H1 (cell line): ENCODE results near the gene LYZ. TPM values are rescaled to one million over a fixed set of nuclear protein-coding genes. Genes with fewer than 3 reads are reported as not detected.

Experiments used
- CTCF ChIA-PET: fragments of 300-600 bp; sonication (Branson Sonifier 250); formaldehyde crosslinking; loops from one replicate; lab custom pipeline; 2021; ENCODE audit not compliant: partially characterized antibody; lab: Charles Lee
- POLR2A ChIA-PET: fragments of 300-600 bp; sonication (Branson Sonifier 250); formaldehyde crosslinking; loops from one replicate; lab custom pipeline; 2021; ENCODE audit warnings: inconsistent platforms; ENCODE audit not compliant: partially characterized antibody; lab: Charles Lee
- DNase-seq, 2 experiments: peaks; one replicate each; pipeline versions ENCODE4 v3.0.0 to v3.0.0-alpha.2; 2010 to 2022; ENCODE audit warnings: low spot score in 2 of 2, low read depth in 1 of 2, mixed read lengths in 1 of 2
- FAIRE-seq: peaks from 2 replicates; lab custom pipeline; 2011; peaks lifted over from hg19 to GRCh38; lab: Jason Lieb, UNC
- H2AFZ ChIP-seq: 2 replicates; pipeline ENCODE4 v1.8.1; 2012; ENCODE audit warnings: low read length, inconsistent platforms
- H2AK5ac ChIP-seq: 2 replicates; pipeline ENCODE4 v1.6.1; 2013; ENCODE audit warnings: low read depth, low read length
- H2BK120ac ChIP-seq: replicated peaks from 2 replicates; pipeline ENCODE3; 2013; ENCODE audit warnings: low read depth, low read length, inconsistent platforms
- H2BK12ac ChIP-seq: 2 replicates; pipeline ENCODE4 v1.6.1; 2013; ENCODE audit warnings: low read depth, low read length
- H2BK15ac ChIP-seq: 2 replicates; pipeline ENCODE4 v1.6.1; 2013; ENCODE audit warnings: low read length
- H2BK20ac ChIP-seq: 2 replicates; pipeline ENCODE4 v1.6.1; 2013; ENCODE audit warnings: low read length
- H2BK5ac ChIP-seq: 2 replicates; pipeline ENCODE4 v1.6.1; 2013; ENCODE audit warnings: low read depth, low read length
- H3K14ac ChIP-seq: 2 replicates; pipeline ENCODE4 v1.6.1; 2013; ENCODE audit warnings: inconsistent platforms; ENCODE audit not compliant: insufficient read length
- H3K18ac ChIP-seq: 2 replicates; pipeline ENCODE4 v1.6.1; 2013; ENCODE audit warnings: low read length; ENCODE audit errors: extremely low read depth
- H3K23ac ChIP-seq: 2 replicates; pipeline ENCODE4 v1.6.1; 2013; ENCODE audit warnings: inconsistent platforms; ENCODE audit not compliant: insufficient read length
- H3K23me2 ChIP-seq: 2 replicates; pipeline ENCODE4 v1.6.1; 2013; ENCODE audit warnings: low read depth, low read length
- H3K27ac ChIP-seq: 2 replicates; pipeline ENCODE4 v1.6.1; 2011; ENCODE audit warnings: low read depth, low read length, inconsistent platforms
- H3K27me3 ChIP-seq, 4 experiments: replicated peaks in 1 of 4; 1 replicate in 1 of 4; 2 replicates in 3 of 4; pipeline versions ENCODE4 v1.6.1 to v1.8.1; 2011 to 2013; ENCODE audit warnings: low read length in 3 of 4, mild to moderate bottlenecking in 3 of 4, inconsistent platforms in 2 of 4, mixed read lengths in 2 of 4, moderate library complexity in 1 of 4; ENCODE audit not compliant: control insufficient read depth in 3 of 4, insufficient read depth in 3 of 4; ENCODE audit errors: extremely low read depth in 1 of 4
- H3K36me3 ChIP-seq, 4 experiments: 2 replicates each; pipeline versions ENCODE4 v1.6.1 to v1.8.1; 2011 to 2013; ENCODE audit warnings: mild to moderate bottlenecking in 4 of 4, low read length in 3 of 4, moderate library complexity in 2 of 4, control low read depth in 1 of 4, inconsistent platforms in 1 of 4; ENCODE audit not compliant: insufficient read depth in 4 of 4, control insufficient read depth in 2 of 4
- H3K4ac ChIP-seq: replicated peaks from 2 replicates; pipeline ENCODE3; 2013; ENCODE audit warnings: low read length, low read depth, mixed read lengths, inconsistent platforms; ENCODE audit not compliant: insufficient read length
- H3K4me1 ChIP-seq, 4 experiments: replicated peaks in 1 of 4; 1 replicate in 1 of 4; 2 replicates in 3 of 4; pipeline versions ENCODE4 v1.6.1 to v1.8.1; 2011 to 2013; ENCODE audit warnings: low read length in 3 of 4, inconsistent platforms in 2 of 4, mixed read lengths in 1 of 4; ENCODE audit not compliant: insufficient read depth in 4 of 4, control insufficient read depth in 3 of 4
- H3K4me2 ChIP-seq, 2 experiments: 2 replicates each; pipeline versions ENCODE4 v1.6.1 to v1.8.1; 2011 to 2013; ENCODE audit warnings: low read depth in 2 of 2, low read length in 2 of 2, control low read depth in 1 of 2, inconsistent platforms in 1 of 2, mild to moderate bottlenecking in 1 of 2; ENCODE audit not compliant: insufficient read depth in 1 of 2
- H3K4me3 ChIP-seq, 4 experiments: fragments of 200-600, 300-600 bp in 1 of 4; sonication (generic), shearing (Covaris generic), sonication (Bioruptor Twin) in 1 of 4; 2 replicates each; pipeline versions ENCODE4 v1.5.1 to v1.8.1; 2011 to 2016; ENCODE audit warnings: low read length in 4 of 4, low read depth in 3 of 4, control low read depth in 2 of 4, inconsistent platforms in 2 of 4, mild to moderate bottlenecking in 2 of 4, mixed read lengths in 1 of 4, moderate library complexity in 1 of 4; ENCODE audit not compliant: insufficient read depth in 2 of 4; ENCODE audit errors: extremely low read depth in 1 of 4
- H3K56ac ChIP-seq: replicated peaks from 2 replicates; pipeline ENCODE3; 2013; ENCODE audit warnings: low read depth, mild to moderate bottlenecking, mixed read lengths, low read length, inconsistent platforms; ENCODE audit not compliant: insufficient read length
- H3K79me1 ChIP-seq: 2 replicates; pipeline ENCODE4 v1.6.1; 2013; ENCODE audit warnings: low read depth, low read length, control low read depth
- H3K79me2 ChIP-seq, 2 experiments: 2 replicates each; pipeline versions ENCODE4 v1.6.1 to v1.8.1; 2012 to 2013; ENCODE audit warnings: low read length in 2 of 2, mild to moderate bottlenecking in 2 of 2, inconsistent platforms in 1 of 2; ENCODE audit not compliant: insufficient read depth in 2 of 2, control insufficient read depth in 1 of 2
- H3K9ac ChIP-seq, 4 experiments: replicated peaks in 1 of 4; 1 replicate in 1 of 4; 2 replicates in 3 of 4; pipeline versions ENCODE4 v1.6.1 to v1.8.1; 2011 to 2013; ENCODE audit warnings: low read depth in 3 of 4, low read length in 3 of 4, control low read depth in 2 of 4, mild to moderate bottlenecking in 2 of 4, moderate library complexity in 2 of 4, inconsistent platforms in 1 of 4; ENCODE audit errors: extremely low read depth in 1 of 4
- H3K9me3 ChIP-seq, 2 experiments: 2 replicates each; pipeline versions ENCODE4 v1.6.1 to v1.8.1; 2012 to 2013; ENCODE audit warnings: mild to moderate bottlenecking in 2 of 2, moderate library complexity in 2 of 2, control low read depth in 1 of 2, inconsistent platforms in 1 of 2, low read depth in 1 of 2, low read length in 1 of 2, mixed read lengths in 1 of 2; ENCODE audit not compliant: insufficient read depth in 2 of 2
- H4K20me1 ChIP-seq, 2 experiments: replicated peaks in 1 of 2; 2 replicates each; pipeline versions ENCODE3 to v1.8.1; 2011 to 2013; ENCODE audit warnings: inconsistent platforms in 2 of 2, low read length in 2 of 2, mild to moderate bottlenecking in 1 of 2; ENCODE audit not compliant: insufficient read depth in 2 of 2, control insufficient read depth in 1 of 2
- H4K5ac ChIP-seq: 2 replicates; pipeline ENCODE4 v1.6.1; 2013; ENCODE audit warnings: low read length, low read depth, mixed read lengths, inconsistent platforms; ENCODE audit not compliant: insufficient read length
- H4K8ac ChIP-seq: 2 replicates; pipeline ENCODE4 v1.8.0; 2013; ENCODE audit warnings: mild to moderate bottlenecking, moderate library complexity, low read length, inconsistent platforms; ENCODE audit not compliant: insufficient read depth; ENCODE audit errors: extremely low read depth
- H4K91ac ChIP-seq: replicated peaks from 2 replicates; pipeline ENCODE3; 2013; ENCODE audit warnings: low read length, mixed read lengths, inconsistent platforms; ENCODE audit not compliant: insufficient read length
- ASH2L ChIP-seq: fragments of 200-600, 300-600 bp; sonication (generic); IDR thresholded peaks from one replicate; pipeline ENCODE4 v1.7.1; 2017; ENCODE audit warnings: low read length
- HDAC6 ChIP-seq: IDR thresholded peaks from one replicate; pipeline ENCODE4 v1.7.1; 2012; ENCODE audit warnings: low read depth, mild to moderate bottlenecking, inconsistent platforms, low read length, moderate library complexity
- SAP30 ChIP-seq: fragments of 300-600 bp; sonication (generic); IDR thresholded peaks from 2 replicates; pipeline ENCODE4 v1.7.1; 2012; ENCODE audit warnings: low read length, moderate library complexity, mild to moderate bottlenecking, inconsistent platforms; ENCODE audit not compliant: insufficient read depth, insufficient replicate concordance
- SIX5 ChIP-seq: IDR thresholded peaks from 2 replicates; pipeline ENCODE4 v1.6.1; 2011; ENCODE audit warnings: mild to moderate bottlenecking, low read depth, low read length
- SP2 ChIP-seq: IDR thresholded peaks from 2 replicates; pipeline ENCODE4 v1.6.1; 2012; ENCODE audit warnings: mild to moderate bottlenecking, low read length, inconsistent platforms
- SP4 ChIP-seq: IDR thresholded peaks from 2 replicates; pipeline ENCODE4 v1.6.1; 2012; ENCODE audit warnings: low read length, inconsistent platforms
- TAF7 ChIP-seq: optimal IDR thresholded peaks from 2 replicates; pipeline ENCODE3; 2011; ENCODE audit warnings: low read depth, mild to moderate bottlenecking, inconsistent platforms, low read length, moderate library complexity, borderline replicate concordance
- WGBS, 2 experiments: shearing (Covaris generic) in 1 of 2; methylation state at CpG; one replicate each; pipeline versions ENCODE4 v1.1.6 to v1.1.7; 2013 to 2015; ENCODE audit warnings: low lambda C conversion rate in 2 of 2, mixed read lengths in 2 of 2, inconsistent platforms in 1 of 2, low coverage in 1 of 2, missing lambda C conversion rate in 1 of 2; ENCODE audit not compliant: insufficient replicate concordance in 2 of 2, insufficient coverage in 1 of 2, insufficient read length in 1 of 2; ENCODE audit errors: extremely low coverage in 1 of 2, missing lambda C conversion rate in 1 of 2; 5-methylcytosine and 5-hydroxymethylcytosine counted together
- polyA plus RNA-seq, 7 experiments: library from polyadenylated mRNA; depleted of rRNA in 3 of 7; stranded (reverse) in 5 of 7; unstranded in 2 of 7; fragments of >200 nt in 5 of 7; fragments of 200-250 nt in 2 of 7; gene quantifications; 1 replicate in 5 of 7; 2 replicates in 1 of 7; 4 replicates in 1 of 7; pipeline versions ENCODE4 v1.2.1 to v1.2.3, GENCODE V29; 2011 to 2013; ENCODE audit warnings: missing spikeins in 2 of 7, mixed read lengths in 2 of 7
- total RNA-seq: library from RNA; stranded (reverse); fragmentation: NEBNext Ultra II Directional; extraction: Animal tissue kit (Norgen Biotek cat#: 25700); gene quantifications from 2 replicates; pipeline ENCODE4 v1.2.1, GENCODE V29; 2021
- TF ChIP-seq, protein P1 (sequence below): IDR thresholded peaks from 2 replicates; pipeline ENCODE4 v1.6.1; 2011; ENCODE audit warnings: low read depth, mild to moderate bottlenecking, low read length; ENCODE audit not compliant: insufficient read depth
- TF ChIP-seq, protein P2 (sequence below): IDR thresholded peaks from 2 replicates; pipeline ENCODE4 v1.6.1; 2012; ENCODE audit warnings: inconsistent platforms
- TF ChIP-seq, protein P3 (sequence below), 3 experiments: IDR thresholded peaks; 1 replicate in 2 of 3; 2 replicates in 1 of 3; pipeline versions ENCODE4 v1.5.1 to v1.6.1; 2011; ENCODE audit warnings: low read length in 3 of 3, mild to moderate bottlenecking in 3 of 3, inconsistent platforms in 2 of 3, low read depth in 1 of 3, moderate library complexity in 1 of 3; ENCODE audit not compliant: insufficient read depth in 1 of 3; ENCODE audit errors: control extremely low read depth in 1 of 3

Gene LYZ
- total and polyA plus RNA-seq, 2 of the 8 experiments (the other 6 are each of a cell fraction or from before 2014, with no cell fraction given): not detected

DNA sequence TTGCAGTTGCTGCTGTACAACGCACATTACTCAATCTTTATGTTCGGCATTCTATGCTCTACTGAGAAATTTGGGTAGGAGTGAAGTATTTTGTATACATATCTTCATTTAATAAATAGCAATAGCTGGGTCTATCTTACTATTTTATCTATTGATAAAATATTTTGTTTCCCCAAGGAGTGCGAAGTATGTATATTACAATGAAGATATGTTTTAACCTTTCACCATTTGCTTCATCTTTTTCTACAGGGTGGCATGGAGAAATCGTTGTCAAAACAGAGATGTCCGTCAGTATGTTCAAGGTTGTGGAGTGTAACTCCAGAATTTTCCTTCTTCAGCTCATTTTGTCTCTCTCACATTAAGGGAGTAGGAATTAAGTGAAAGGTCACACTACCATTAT, 4.7 kb downstream of the LYZ start:
- no peak overlapping the region for H2BK12ac ChIP-seq
- POLR2A ChIA-PET: no interaction called here
- TF ChIP-seq, protein P1, sequence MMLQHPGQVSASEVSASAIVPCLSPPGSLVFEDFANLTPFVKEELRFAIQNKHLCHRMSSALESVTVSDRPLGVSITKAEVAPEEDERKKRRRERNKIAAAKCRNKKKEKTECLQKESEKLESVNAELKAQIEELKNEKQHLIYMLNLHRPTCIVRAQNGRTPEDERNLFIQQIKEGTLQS: no peak
- TF ChIP-seq HDAC6 (no peak), SP4 (no peak), SAP30 (no peak), SP2 (no peak), SIX5 (no peak), TAF7 (no peak), ASH2L (no peak)
- TF ChIP-seq, protein P2, sequence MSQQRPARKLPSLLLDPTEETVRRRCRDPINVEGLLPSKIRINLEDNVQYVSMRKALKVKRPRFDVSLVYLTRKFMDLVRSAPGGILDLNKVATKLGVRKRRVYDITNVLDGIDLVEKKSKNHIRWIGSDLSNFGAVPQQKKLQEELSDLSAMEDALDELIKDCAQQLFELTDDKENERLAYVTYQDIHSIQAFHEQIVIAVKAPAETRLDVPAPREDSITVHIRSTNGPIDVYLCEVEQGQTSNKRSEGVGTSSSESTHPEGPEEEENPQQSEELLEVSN: no peak
- TF ChIP-seq, protein P3, sequence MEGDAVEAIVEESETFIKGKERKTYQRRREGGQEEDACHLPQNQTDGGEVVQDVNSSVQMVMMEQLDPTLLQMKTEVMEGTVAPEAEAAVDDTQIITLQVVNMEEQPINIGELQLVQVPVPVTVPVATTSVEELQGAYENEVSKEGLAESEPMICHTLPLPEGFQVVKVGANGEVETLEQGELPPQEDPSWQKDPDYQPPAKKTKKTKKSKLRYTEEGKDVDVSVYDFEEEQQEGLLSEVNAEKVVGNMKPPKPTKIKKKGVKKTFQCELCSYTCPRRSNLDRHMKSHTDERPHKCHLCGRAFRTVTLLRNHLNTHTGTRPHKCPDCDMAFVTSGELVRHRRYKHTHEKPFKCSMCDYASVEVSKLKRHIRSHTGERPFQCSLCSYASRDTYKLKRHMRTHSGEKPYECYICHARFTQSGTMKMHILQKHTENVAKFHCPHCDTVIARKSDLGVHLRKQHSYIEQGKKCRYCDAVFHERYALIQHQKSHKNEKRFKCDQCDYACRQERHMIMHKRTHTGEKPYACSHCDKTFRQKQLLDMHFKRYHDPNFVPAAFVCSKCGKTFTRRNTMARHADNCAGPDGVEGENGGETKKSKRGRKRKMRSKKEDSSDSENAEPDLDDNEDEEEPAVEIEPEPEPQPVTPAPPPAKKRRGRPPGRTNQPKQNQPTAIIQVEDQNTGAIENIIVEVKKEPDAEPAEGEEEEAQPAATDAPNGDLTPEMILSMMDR (IDR thresholded peaks at IDR 0.05; ENCODE audit: control extremely low read depth in 1 of 3, insufficient read depth in 1 of 3, low read depth in 1 of 3, low read length in 3 of 3): no peak

More for the DNA sequence above, 4.7 kb downstream of the LYZ start:
- Histone ChIP-seq H3K23ac (no peak overlapping the region), H3K27me3 (no peaks in the 10 kb centered on the region), H3K23me2 (no peaks in the 10 kb centered on the region), H3K4me1 (peaks cover 0 to 5% (median 0%) of the 10 kb centered on the region in 4 experiments; a peak in 3 of 7 replicates), H2BK15ac (no peak overlapping the region), H3K4ac (no peak overlapping the region), H3K36me3 (no peaks in the 10 kb centered on the region), H2BK120ac (no peak overlapping the region), H2AFZ (no peak overlapping the region), H4K20me1 (no peaks in the 10 kb centered on the region), H3K79me1 (no peaks in the 10 kb centered on the region), H3K56ac (no peak overlapping the region), H4K91ac (no peak overlapping the region), H3K79me2 (no peaks in the 10 kb centered on the region), H4K5ac (no peak overlapping the region), H3K27ac (no peak overlapping the region), H2BK5ac (no peak overlapping the region), H3K9me3 (no peaks in the 10 kb centered on the region), H3K4me2 (no peak overlapping the region), H3K14ac (no peak overlapping the region), H2AK5ac (no peak overlapping the region), H2BK20ac (no peak overlapping the region), H3K4me3 (no peak overlapping the region), H3K18ac (no peak overlapping the region), H4K8ac (no peak overlapping the region), H3K9ac (no peak overlapping the region)
- 88% methylated on average over 5 of the region's 5 CpGs; no CpG with 5 or more reads in 1 of the 2 experiments for WGBS, 2 experiments
- no peak for DNase-seq
- FAIRE-seq: no peak
- CTCF ChIA-PET: interaction anchor here (0.6 to 1.8 kb wide), 3 partner anchors 9 to 21 kb away, joined by 3 to 5 read pairs (median 4); no protein-coding TSS in a partner anchor
